Measurements from ENCODE around the gene SLC13A5.
"Not testable (repeated sequence)": the region's sequence is repeated elsewhere in the genome, so short reads cannot be mapped to it uniquely, and the experiment has no call there.

The SLC13A5 gene

DNA sequence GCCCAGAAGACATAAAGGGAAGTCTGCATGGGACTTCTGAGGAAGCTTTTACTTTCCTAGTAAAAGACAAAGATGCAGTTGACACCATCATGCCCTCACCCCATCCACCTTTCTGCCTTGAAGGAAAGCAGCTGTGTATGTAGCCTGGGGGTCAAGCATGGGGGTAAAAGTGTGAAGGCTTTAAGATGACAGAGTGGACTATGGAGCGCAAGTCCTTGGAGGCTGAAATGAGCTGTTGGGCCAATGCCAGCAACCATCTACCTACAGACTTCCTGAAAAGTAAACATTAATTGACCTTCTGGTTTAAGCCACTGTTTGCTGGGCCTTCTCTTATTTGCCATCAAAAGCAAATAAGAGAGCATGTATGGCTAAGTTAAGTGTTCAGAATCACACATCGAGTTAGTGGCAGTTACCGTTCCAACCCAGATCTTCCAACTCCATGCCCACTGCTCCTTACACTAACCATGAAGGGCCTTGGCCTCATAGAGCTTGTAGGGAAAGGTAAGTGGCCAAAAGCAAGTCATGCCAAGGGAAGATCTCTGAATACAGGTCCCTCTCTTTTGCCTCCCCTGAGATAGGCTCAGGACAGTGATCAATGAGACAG is 30.0 kb downstream of the SLC13A5 start:
- DNase-seq, result no peak

DNA sequence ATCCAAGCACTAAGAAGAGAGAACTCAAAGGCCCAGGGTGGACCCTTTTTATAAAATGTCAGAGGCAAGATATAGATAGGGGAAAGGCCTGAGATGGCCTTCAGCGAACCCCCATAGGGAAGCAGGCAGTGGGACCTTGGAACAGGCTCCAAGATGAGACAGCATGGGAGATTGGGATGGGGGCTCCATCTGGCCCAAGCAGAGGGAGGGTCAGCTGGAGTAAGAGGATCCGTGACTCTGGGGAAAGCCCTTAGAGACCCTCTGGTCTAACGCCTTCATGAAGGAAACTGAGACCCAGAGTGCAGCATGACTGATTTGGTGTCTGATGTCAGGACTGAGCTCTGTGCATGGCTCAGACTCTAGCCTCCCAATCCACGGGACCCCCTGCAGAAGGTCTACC is 30.8 kb downstream of the SLC13A5 start:
- no peak for DNase-seq

DNA sequence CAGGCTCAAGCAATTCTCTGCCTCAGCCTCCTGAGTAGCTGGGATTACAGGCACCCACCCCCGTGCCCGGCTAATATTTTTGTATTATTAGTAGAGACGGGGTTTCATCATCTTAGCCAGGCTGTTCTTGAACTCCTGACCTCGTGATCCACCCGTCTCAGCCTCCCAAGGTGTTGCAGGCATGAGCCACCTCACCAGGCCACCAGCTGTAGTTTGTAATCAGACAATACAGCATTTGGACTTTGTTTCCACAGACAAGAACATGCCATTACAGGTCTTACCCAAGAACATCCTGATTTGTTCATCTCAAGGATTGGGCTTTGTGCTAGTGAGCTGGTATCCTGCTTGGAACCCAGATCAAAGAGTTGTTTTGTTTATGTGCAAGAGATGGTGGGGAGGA is 31.5 kb downstream of the SLC13A5 start:
- no peak for DNase-seq

DNA sequence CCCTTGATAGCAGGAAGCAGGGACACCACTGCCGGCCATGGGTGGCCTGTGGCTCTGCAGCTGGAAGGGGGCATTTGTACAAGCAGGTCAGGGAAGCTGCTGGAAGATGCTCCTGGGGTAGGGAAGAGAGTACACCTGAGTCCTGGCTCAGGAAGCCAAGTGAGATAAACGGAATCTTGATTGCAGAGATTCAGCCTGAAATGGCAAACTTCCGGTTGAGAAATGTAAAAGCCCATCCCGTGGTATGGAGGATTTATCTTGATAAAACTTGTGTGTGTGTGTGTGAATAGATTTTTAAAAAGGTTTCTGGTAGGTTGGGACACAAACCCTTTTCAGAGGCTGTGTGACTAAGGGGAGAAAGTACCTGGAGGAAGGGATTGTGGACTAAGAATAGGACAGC is 32.0 kb downstream of the SLC13A5 start:
- DNase-seq, result no peak

DNA sequence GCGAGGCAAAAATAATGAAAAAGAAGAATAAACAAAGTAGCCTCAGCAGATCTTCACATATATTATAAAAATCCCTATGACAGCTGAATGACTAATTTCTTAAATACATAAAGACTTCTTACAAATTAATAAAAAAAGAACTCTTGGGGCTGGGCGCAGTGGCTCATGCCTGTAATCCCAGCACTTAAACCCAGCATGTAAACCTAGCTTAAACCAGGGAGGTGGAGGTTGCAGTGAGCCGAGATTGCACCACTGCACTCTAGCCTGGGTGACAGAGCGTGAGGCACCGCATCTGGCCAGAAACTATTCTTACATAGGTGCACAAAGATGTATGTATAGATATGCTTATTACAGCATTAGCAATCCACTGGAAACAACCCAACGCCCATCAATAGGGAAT is 33.9 kb downstream of the SLC13A5 start:
- no peak for DNase-seq

DNA sequence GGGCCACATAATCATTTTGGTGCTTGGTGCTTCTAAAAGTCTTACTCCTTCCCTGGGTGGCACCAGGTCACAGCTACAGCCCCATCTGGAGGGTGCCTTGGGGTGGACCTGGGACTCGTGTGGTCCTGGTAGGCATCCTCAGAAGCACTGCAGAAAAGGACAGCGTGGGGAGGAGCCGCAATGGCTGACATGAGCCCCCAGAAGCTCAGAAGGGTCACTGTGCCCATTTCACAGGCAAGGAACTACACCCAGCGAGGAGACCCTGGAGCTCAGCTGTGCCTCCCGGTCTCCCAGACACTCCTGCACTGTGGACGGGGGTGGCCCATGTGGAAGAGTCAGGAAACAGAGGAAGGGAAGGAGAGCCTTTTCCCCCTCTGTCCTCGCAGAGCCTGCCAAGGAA is 35.2 kb downstream of the SLC13A5 start:
- DNase-seq, result no peak

DNA sequence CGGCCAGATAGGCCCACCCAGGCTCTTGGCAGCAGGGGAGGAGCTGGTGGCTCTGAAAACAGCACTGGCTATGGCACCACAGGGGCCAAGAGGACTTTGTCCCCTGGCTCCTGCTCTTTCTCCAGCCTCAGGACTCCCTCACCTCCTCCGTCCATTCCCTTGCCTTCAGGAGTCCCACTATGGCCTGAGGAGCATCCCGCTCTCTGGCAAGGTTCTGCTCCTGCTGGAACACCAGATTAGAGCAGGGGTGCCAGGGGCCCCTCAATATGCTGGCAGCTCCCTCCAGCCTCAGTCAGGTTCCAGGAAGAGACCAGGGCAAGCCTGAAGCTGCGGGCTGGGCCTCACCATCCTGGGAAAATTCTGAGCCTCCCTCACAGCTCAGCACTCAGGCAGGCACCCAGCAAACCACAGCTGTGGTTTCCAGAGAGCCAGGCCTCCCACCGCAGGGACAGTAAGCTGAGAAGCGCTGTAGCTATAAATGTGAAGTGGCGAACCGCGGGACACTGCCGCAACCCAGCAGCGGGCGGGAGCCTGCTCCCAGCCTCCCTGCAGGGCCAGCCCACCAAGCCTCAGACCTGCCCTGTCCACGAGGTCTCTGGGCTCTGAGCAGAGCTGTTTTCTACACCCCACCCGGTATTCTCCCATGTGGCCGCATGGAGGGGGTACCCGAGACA is 35.9 kb downstream of the SLC13A5 start:
- DNase-seq, result peak in 1 of 2 experiments; percentile 6

DNA sequence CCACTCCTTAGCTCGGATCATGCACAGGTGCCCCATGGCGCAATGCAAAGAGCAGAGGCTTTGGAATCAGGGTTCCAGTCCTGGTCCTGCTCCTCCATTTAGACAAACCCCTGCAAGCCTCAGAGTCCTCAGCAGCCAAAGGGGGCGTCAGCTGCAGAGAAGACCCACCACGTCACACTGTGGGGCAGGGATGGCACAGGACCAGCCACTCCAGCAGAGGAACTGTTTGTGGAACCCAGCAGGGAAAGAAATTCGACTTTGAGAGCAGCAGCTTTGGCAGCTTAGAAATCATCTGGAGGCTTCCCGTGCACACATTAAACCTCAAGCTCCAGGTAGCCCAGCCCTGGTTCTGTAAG is 36.4 kb downstream of the SLC13A5 start:
- DNase-seq, result no peak

DNA sequence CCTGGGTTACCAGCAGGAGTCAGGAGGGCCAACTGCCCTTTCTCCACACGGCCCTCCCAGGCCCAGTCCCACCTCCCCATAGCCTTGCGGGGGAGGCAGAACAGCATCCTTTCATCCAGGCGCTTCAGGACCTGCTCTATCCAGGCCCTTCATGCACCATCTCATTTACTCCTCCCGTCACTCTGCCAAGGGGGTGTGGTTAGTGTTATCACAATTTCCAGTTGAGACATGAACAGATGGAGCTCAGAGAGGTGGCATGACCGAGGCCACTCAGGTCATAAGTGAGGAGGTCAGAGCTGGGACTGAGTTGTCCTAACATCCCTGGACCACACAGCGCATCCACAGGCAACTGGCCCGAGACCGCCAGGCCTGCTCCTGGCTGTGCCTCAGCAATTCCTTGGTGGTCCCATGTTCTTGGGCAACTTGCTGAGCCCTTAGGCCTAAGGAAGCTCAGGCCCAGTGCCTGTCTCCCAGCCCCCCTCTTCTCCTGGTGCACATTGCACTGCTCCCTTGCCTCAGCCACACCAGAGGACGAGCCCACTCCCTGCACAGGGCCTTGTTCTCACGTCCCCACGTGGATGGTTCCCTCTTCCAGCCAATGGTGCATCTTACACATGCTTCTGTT is 37.9 kb downstream of the SLC13A5 start:
- DNase-seq, result no peak

DNA sequence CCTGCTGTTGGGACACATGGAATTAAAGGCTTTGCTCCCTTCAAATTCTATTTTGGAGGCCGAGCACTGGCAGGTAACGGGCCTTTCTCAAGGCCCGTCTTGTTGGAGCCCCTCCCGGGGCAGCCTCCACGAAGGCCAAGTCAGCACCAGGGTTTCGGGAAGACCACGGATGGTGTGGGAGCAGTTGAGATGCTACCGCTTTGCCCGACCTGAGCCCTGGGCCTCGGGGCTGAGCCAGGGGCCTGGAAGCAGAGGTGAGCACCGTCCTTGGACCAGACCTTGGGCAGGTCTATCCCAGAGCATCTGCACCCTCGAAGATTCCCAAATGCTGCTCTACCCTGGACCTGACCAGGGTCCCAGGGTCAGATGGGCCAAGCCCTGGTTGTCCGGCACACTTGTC is 38.6 kb downstream of the SLC13A5 start:
- DNase-seq, result no peak

DNA sequence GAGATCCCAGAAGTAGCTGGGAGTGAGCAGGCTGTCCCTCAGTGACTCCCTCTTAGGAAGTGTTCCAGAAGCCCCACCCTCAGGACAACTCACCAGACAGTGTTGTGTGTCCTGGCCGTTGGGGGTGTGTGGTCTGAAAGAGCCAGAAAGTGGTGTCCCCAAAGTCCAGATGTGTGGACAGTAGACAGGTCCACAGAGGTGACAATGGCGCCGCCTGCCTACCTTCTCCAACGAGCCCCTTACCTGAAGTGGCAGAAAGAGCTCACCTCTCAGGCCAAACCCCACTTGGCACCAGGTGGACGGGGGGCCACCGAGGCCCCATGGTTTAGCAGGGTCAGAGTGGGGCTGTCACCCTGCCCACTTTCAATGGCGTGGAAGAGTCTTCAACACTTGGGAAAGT is 41.7 kb downstream of the SLC13A5 start:
- no peak for DNase-seq

DNA sequence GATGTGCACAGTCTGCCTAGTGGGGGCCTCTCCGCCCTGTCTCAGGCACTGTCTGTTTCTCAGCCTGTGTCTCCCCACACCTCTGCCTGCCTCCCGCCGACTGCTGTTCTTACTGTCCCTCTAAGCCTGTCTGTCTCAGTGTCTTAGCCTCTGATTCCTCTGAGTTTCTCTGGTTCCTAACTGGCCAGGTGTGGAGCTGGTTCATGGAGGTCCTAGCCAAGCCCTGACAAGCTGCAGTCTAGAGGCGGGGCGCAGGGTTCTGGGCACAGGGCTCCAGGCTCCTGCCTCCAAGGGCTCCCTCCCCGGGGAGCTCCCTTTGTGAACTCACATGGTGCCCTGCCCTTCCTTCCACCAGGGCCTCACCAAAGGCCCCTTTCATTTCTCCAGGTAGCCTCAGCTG is 42.2 kb downstream of the SLC13A5 start:
- DNase-seq, result no peak

DNA sequence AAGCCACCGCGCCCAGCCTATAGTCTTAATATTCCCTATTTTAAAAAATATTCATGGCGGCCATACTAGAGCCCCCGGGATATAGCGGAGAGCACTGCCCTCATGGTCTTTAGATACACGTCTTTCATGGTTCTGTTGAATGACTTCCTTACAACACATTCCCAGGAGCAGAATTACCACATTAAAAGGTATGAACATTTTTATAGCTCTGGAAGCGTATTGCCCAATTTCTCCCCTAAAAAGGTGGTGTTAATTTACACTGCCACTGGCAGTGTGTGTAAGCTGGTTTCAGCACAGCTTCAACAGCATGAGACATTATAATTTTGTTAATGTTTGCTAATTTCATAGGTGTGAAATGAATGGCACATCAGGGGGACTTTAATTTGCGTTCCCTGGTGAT is 42.6 kb downstream of the SLC13A5 start:
- no peak for DNase-seq

DNA sequence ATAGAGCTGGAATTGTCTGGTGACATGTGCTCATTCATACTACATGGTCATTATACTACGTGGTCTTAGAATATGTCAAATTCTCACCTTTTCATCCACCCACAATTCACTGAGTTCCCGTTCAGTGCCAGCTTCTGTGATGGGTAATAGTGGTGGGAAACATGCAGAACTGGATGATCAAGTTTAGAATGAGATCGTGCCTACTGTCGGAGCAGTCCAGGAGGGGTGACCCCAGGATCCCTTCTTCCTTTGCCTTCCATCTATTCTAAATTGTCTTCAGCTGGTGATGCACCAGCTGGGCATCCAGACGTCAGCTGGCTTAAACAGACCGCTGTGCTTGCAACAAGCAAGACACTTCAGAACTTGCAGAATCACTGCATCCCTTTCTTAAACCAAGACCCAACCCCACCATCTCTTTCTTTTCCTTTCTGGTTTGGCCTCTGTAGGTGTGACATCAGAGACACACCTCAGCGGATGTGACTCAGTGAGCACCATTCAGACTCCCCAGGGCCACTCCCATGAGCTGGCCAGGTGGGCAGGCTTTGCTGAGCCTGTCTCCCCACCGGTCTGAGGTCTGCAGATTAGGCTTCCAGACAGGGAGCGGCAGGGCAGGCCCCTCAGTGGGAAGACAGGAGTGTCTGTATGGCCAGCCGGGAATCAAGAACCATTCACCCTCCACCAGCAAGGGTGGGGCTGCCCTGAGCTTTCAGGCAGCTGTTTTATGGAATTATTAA is 43.5 kb downstream of the SLC13A5 start:
- no peak for DNase-seq

DNA sequence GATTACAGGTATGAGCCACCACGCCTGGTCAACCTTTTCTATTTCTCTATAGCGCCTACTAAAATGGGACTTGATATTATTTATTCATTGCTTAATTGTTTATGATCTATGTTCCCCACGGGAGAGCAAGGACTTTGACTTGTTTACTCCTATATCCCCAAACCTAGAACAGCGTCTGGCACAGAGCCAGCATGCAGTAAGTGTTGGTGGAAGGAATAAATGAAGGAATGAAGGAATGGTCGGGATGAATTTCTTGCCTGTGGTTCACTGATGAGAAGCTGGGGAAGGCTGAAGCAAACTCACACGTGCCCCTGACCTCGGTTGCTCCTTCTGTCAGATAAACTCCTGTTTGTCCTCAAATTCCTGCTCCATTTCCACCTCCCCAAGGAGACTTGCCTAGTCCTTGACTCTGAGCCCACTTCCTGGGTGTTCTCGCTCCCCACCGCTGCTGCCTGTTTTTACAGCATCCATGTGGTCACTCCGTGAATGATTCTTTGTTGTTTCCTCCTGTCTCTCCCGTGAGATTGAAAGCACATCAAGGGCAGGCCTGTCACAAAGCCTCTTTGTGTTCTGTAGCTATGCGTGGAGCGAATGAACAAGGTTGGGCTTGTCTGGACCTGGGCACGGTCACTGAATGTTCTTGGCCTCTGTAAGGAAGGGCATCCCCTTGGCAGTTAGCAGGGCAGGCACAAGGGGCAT is 44.3 kb downstream of the SLC13A5 start:
- no peak for DNase-seq

DNA sequence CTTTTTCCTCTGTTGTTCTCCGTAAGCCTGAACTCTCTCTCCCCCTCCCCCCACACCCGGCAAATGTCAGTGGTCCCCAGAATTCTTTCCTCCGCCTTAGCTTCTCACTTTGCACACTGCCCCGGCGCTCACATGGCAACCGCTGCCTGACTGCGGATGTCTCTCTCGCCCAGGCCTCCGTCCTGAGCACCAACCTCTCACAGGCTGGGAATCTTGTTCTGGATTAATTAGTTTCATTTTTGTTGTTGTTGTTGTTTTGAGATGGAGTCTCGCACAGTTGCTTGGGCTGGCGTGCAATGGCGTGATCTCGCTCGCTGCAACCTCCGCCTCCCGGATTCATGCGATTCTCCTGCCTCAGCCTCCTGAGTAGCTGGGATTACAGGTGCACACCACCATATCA is 45.0 kb downstream of the SLC13A5 start:
- DNase-seq, result no peak

DNA sequence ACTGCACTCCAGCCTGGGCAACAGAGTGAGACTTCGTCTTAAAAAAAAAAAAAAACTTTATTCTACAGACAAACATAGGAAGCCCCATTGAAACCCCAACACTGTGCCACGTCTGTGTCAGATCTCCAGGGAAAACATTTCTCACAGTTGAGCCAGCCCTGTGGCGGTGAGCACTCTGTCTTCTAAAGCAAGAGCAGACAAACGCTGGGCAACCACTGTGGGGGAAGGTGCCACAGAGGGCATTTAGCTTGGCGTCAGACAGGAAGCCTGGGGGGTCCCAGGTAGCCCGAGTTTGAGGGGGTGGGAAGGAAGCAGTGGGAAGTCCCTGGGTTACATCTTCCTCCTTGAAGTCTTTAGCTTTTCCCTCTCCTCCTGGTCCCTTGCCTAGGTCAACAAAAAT is 45.7 kb downstream of the SLC13A5 start:
- no peak for DNase-seq

DNA sequence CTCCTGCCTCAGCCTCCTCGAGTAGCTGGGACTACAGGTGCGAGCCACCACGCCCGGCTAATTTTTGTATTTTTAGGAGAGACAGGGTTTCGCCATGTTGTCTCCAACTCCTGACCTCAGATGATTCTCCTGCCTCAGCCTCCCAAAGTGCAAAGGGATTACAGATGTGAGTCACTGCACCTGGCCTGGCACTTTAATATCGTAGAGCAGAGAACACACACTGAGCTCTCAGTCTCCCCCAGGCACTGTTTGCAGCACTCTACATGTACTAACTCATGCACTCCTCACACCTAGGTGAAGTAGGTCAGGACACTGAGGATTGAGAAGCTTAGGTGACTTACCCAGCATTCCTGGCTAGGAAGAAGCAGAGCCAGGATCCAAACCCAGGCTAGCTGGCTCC is 46.6 kb downstream of the SLC13A5 start:
- no peak for DNase-seq

DNA sequence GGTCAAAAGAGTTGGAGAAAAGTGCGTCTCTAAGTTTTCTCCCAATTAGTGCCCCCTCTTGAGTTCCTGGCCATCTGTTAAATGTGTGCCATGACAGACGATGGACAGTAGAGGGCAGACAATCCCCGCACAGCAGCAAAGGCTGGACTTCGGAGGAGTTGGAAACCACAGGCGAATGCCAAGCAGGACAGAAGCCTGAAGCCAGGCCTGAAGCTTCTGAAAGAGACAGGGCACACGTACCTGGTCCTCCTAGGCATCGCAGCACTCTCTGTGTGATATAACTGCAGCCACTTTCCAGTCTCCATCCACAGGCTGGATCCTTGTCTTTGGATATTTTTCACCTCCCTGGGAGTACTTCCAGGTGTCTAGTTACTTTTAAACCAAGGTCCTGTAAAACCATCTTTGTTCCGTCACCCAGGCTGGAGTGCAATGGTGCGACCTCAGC is 47.1 kb downstream of the SLC13A5 start:
- peak; percentile 9 to 71 for DNase-seq

DNA sequence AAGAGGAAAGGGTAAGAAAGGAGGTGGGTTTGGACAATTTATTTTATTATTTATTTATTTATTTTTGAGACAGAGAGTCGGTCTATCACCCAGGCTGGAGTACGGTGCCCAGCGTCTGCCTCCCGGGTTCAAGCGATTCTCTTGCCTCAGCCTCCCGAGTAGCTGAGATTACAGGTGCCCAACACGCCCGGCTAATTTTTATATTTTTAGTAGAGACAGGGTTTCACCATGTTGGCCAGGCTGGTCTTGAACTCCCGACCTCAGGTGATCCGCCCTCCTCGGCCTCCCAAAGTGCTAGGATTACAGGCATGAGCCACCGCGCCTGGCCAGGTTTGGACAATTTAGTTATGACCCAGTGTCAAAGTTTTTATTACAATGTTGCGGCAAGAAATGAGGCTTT is 50.0 kb downstream of the SLC13A5 start:
- DNase-seq, result not testable (repeated sequence)

DNA sequence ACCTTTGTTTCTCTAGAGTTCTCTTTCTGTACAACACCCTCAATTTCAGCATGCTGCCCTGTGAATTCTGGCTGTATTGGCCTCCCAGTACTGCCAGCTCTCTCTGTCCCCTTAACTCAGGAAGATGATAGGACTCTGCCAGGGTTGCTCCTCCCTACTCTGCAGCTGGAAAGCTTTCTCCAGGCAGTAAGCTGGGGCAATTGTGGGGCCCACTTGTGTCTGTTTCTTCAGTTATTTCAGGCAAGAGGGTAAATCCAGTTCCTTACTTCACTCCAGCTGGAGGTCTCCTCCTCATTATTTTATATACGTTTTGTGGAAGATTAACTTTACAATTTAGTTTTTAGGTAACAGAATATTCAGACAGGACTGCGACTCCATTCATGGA is 51.7 kb downstream of the SLC13A5 start:
- DNase-seq, result no peak

DNA sequence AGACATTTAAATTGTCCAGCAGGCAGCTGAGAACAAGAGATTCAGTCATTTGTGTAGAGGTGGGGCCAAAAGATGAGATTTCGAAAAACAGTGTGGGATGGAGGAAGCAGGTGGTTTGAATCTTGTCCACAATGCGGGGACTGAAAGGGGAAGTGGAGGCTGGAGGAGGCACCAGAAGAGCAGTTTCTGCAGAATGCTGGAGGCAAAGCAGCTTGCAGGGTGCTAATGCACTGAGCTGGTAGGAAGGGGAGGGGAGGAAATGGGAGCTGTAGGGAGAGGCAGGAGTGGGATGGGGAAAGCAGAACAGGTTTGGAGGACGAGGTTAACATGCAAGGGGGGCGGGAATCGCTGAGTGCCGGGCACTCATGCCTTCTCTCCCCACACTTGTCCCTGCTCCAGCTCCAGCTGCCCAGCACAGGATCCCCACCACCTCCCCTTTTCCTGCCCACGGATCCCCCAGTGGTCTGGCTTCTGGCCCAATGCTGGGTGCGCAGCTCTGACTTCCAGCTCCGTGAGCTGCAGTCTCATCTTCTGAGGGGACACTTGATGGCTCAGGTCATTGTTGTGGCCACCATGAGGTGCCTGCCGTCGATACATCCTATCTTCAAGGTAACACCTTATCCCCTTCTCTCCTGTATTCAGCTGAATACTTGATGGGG is 52.2 kb downstream of the SLC13A5 start:
- no peak for DNase-seq

DNA sequence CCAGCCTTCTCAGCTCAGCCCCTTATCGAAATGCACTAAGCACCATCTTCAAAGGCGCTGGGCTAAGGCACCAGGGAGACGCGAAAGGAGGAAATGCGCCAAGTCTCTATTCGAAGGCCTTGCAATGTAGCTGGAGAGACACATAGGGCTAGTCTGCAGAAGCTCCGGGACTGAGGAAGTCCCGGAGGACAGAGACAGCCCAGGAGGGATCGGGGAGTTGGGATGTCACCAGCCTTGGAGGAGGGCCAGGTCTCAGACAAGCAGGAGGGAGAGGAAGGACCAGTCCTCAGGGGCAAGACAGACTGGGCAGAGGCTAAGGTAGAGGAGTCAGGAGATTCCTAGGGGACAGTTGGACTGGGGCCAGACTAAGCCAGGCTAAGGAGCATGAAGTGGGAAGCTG is 53.1 kb downstream of the SLC13A5 start:
- DNase-seq, result no peak

All from NCI-H526 (cell line).